Kidney tubule cell (primary cell): Measurements from ENCODE around the gene BEST1.
"Not testable (repeated sequence)": the region's sequence is repeated elsewhere in the genome, so short reads cannot be mapped to it uniquely, and the experiment has no call there.

Experiments used
- DNase-seq: peaks from one replicate; pipeline ENCODE4 v3.0.0-alpha.2; 2018; ENCODE audit warnings: low spot score

Gene BEST1

GRCh38 chr11:61978703-61979661 lies 28.8 kb downstream of the BEST1 start:
- DNase-seq = no peak

GRCh38 chr11:61980783-61981541 lies 30.8 kb downstream of the BEST1 start:
- DNase-seq = no peak

- DNase-seq = no peak
Observed at GRCh38 chr11:61983419-61983818, 33.3 kb downstream of the BEST1 start.

DNA sequence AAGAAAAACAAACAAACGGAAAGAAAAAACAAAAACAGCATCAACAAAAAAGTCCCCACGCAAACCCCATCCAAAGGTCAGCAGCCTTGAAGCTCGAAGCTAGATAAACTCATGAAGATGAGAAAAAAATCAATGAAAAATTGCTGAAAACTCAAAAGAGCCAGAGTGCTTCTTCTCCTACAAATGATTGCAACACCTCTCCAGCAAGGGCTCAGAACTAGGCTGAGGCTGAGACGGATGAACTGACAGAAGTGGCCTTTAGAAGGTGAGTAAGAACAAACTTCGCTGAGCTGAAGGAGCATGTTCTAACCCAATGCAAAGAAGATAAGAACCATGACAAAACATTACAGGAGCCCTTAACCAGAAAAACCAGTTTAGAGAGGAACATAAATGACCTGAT lies 35.7 kb downstream of the BEST1 start:
- no peak for DNase-seq

DNA sequence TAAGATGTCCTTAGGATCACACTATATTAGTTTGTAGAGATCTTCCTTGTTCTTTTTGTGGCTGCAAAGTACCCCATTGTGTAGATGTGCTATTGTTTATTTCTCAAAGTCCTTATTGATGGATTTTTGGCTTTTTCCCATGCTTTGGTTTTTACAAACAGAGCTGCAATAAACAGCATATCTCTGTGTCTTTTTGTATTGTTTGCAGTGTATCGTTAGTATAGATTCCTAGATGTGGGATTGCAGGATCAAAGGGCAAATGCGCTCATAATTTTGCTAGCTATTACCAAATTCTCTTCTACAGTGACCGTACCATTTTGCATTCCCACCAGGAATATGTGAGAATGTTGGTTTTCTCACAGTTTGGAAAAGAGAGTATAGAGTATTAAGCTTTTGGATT lies 44.8 kb downstream of the BEST1 start:
- no peak for DNase-seq

GRCh38 chr11:61996933-61997332 lies 46.8 kb downstream of the BEST1 start:
- DNase-seq = no peak

GRCh38 chr11:61999141-61999975 lies 49.2 kb downstream of the BEST1 start:
- no peak for DNase-seq

DNA sequence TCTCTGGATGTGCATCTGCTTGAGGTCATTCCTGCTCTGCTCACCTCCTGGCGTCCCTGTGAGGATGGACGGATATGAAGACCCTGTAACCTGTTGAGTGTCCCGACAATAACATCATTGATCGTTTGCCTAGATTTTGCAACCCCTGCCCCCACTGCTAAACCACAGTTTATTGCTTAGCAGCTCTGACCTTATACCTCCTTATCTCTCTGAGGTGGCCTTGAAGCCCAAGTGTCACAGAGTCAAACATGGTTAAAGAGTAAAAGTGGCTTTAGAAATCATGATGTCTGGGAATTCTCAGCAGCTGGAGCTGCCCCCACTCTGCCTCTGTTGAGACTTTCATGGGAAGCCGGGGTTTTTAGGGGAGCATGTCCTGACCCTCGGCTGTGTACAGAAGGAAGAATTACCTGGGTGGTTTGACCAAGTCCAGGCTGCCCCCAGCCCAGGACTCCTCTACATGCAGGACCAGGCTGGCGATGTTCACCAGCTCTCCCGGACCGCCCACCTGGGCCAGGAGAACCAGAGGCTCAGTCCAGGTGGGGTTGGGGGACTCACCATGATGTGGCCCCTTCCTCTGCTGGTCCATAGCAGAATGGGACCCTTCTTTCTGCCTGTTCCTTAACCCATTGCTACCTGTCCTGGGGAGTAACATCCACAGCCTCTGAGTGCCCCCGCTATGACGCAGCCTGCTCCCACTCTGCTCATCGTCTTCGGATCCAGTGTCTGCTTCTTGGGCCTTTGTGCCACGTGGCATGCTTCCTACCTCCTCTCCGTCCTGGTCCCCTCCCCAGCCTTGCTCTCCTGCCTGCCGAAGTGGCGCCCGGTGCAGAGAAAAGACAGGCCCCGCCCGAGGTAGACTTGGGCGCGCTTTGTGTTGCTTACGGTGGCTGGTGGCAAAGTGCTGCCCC lies 50.6 kb downstream of the BEST1 start:
- no peak for DNase-seq

- peak; percentile 74 for DNase-seq
Observed at GRCh38 chr11:62001450-62002191, 51.5 kb downstream of the BEST1 start.

DNA sequence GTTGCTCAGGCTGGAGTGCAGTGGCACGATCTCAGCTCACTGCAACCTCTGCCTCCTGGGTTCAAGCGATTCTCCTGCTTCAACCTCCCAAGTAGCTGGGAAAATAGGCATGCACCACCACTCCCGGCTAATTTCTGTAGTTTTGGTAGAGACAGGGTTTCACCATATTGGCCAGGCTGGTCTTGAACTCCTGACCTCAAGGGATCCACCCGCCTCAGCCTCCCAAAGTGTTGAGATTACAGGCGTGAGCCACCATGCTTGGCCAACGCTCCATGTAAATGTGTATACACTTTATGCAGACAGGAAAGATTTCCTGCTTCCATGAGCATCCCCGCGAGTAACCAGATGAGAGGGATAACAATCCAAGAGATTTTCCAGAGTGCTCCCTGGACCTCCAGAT lies 52.1 kb downstream of the BEST1 start:
- not testable (repeated sequence) for DNase-seq

DNA sequence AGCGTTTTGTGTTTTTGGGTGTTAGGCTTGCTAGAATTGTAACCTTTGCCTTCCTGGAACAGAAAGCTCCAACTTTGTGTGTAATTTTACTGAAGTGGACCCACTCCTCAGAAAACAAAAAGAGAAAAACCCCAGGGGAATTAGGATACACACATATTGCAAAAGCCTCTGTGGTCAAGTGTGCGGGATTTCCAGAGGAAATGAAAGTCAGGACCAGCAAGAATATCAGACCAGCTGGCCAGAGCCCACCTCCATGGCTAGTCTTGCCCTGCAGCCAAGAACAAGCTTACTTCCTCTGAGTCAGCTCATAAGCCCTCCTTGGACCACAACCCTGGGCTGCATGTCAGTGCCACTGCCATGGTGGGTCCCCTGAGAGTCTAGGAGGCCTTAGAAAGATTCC lies 54.3 kb downstream of the BEST1 start:
- peak; percentile 63 for DNase-seq

- DNase-seq = no peak
Observed at GRCh38 chr11:62008193-62008592, 58.0 kb downstream of the BEST1 start.

GRCh38 chr11:62010935-62011528 lies 60.9 kb downstream of the BEST1 start:
- no peak for DNase-seq

GRCh38 chr11:62011881-62012280 lies 61.7 kb downstream of the BEST1 start:
- no peak for DNase-seq

DNA sequence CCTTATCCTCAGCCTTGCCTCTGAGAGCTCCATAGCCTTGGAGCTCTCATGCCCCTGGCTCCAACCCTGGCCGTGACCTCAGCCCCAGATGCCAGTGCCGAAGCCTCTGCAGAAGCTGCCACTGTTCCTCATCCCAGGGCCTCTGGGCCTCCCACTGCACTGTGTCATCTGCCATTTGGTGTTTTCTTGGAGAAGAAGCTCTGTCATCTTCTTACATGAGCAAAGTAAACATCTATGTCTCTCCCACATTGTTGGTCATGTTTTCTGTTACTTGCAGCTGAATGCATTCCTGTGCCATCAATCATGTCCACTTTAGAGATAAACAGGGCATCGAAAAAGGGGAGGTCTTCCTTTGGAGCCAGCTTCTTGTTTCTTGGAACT lies 62.3 kb downstream of the BEST1 start:
- DNase-seq = no peak

- peak; percentile 94 for DNase-seq
Observed at GRCh38 chr11:62012832-62013461, 62.8 kb downstream of the BEST1 start.
